Measurements from ENCODE around the gene ABITRAM.

DNA sequence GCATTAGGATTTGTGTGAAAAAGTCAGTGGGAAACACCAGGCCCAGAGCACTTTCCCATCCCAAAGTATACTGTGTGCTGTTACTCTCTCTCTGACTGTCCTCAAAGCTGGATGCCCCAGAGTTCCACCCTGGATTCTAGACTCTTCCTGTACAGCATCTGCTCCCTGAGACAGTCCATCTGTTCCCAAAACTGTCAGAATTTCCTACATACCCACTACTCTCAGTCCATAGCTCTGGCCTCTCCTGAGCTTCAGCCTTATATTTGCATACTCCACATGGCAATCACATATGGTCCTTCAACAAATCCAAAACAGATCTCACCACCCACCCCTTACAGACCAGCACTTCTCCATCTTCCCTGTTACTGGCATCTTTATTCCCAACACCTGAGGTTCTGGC, 9.7 kb upstream of the ABITRAM start:
- TF ChIP-seq TAF1 (IDR thresholded peaks at IDR 0.05; ENCODE audit: low read depth) (no peak), EP300 (IDR thresholded peaks at IDR 0.05; ENCODE audit: borderline replicate concordance) (no peak), TCF12 (IDR thresholded peaks at IDR 0.05; ENCODE audit: low read depth) (no peak), TEAD4 (IDR thresholded peaks at IDR 0.05) (no peak), RAD21 (IDR thresholded peaks at IDR 0.05; ENCODE audit: low read depth) (no peak), CREB1 (IDR thresholded peaks at IDR 0.05; ENCODE audit: low read depth) (no peak), FOXM1 (IDR thresholded peaks at IDR 0.05; ENCODE audit: borderline replicate concordance, low read depth) (no peak), CEBPB (IDR thresholded peaks at IDR 0.05) (no peak)
- TF ChIP-seq, protein P1, sequence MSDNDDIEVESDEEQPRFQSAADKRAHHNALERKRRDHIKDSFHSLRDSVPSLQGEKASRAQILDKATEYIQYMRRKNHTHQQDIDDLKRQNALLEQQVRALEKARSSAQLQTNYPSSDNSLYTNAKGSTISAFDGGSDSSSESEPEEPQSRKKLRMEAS (IDR thresholded peaks at IDR 0.05), result no peak
- TF ChIP-seq, protein P2, sequence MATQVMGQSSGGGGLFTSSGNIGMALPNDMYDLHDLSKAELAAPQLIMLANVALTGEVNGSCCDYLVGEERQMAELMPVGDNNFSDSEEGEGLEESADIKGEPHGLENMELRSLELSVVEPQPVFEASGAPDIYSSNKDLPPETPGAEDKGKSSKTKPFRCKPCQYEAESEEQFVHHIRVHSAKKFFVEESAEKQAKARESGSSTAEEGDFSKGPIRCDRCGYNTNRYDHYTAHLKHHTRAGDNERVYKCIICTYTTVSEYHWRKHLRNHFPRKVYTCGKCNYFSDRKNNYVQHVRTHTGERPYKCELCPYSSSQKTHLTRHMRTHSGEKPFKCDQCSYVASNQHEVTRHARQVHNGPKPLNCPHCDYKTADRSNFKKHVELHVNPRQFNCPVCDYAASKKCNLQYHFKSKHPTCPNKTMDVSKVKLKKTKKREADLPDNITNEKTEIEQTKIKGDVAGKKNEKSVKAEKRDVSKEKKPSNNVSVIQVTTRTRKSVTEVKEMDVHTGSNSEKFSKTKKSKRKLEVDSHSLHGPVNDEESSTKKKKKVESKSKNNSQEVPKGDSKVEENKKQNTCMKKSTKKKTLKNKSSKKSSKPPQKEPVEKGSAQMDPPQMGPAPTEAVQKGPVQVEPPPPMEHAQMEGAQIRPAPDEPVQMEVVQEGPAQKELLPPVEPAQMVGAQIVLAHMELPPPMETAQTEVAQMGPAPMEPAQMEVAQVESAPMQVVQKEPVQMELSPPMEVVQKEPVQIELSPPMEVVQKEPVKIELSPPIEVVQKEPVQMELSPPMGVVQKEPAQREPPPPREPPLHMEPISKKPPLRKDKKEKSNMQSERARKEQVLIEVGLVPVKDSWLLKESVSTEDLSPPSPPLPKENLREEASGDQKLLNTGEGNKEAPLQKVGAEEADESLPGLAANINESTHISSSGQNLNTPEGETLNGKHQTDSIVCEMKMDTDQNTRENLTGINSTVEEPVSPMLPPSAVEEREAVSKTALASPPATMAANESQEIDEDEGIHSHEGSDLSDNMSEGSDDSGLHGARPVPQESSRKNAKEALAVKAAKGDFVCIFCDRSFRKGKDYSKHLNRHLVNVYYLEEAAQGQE (IDR thresholded peaks at IDR 0.05; ENCODE audit: low read depth), result no peak
